Occipital lobe (tissue), 2 donors: ENCODE measurements around the gene PLD3. TPM values are rescaled to one million over a fixed set of nuclear protein-coding genes. Genes with fewer than 3 reads are reported as not detected.
"Not testable (repeated sequence)": the region's sequence is repeated elsewhere in the genome, so short reads cannot be mapped to it uniquely, and the experiment has no call there.

Source experiments
- DNase-seq: peaks from one replicate; lab custom pipeline; 2025; lab: John Stamatoyannopoulos, UW
- total RNA-seq: library from RNA; depleted of rRNA; stranded (reverse); fragments of >200 nt; gene quantifications from one replicate; pipeline ENCODE4 v1.2.3, GENCODE V29; 2014

The PLD3 gene
- total RNA-seq, 1 donor from 2014 or later = 108 TPM

DNA sequence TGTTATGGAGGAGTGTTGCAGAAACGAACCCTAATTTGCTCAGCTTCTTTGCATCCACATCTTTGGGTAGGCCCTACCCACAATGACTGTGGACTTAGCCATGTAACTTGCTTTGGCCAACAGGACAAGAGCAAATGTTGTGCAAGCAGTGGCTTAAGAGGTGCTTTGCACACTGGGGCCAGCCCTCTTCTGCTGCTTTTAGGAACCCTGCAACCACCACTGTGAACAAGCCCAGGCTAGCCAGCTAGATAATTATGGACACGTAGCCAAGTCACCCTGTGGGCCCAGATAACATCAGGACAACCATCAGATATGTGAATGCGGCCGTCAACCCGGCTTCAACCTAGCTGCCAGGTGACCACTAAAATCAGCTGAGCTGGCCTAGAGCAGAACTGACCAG, 17.4 kb upstream of the PLD3 start:
- DNase-seq = no peak

DNA sequence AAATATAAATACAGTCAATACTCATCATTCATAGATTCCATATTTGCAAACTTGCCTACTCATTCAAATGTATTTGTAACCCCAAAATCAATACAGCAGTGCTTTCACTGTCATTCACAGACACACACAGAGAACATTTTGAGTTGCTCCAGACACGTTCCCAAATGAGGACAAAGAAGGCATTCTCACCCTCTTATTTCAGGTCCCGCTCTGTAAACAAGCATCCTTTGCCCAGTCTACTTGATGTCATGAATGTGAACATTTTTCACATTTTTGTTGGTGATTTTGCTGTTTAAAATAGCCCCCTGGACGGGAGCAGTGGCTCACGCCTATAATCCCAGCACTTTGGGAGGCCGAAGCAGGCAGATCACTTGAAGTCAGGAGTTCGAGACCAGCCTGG, 15.8 kb upstream of the PLD3 start:
- no peak for DNase-seq

DNA sequence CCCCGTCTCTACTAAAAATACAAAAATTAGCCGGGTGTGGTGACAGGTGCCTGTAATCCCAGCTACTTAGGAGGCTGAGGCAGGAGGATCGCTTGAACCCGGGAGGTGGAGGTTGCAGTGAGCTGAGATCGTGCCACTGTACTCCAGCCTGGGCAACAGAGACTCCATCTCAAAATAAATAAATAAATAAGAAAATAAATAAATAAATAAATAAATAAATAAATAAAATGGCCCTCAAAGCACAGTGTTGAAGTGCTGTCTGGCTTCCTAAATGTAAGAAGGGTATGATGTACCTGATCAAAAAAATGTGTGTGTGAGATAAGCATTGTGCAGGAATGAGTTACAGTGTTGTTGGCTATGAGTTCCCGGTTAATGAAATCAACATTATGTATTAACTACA, 15.4 kb upstream of the PLD3 start:
- not testable (repeated sequence) for DNase-seq

DNA sequence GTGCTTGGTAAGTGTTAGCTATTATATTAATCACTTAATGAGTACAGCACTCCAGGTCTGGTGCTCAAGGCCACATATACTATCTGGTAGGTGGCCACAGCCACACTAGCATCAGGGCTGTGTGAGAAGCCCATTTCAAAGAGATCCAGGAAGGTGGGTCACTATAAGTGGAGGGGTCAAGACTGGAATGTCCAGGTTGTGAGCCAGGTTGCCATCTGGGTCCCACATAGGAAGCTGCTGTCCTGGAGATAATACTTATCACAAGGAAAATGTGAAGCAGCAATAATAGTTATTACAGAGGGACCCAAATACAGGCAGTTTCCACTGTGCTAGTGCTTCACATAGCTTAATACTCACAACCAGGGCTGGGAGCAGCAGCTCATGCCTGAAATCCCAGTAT, 13.4 kb upstream of the PLD3 start:
- no peak for DNase-seq

DNA sequence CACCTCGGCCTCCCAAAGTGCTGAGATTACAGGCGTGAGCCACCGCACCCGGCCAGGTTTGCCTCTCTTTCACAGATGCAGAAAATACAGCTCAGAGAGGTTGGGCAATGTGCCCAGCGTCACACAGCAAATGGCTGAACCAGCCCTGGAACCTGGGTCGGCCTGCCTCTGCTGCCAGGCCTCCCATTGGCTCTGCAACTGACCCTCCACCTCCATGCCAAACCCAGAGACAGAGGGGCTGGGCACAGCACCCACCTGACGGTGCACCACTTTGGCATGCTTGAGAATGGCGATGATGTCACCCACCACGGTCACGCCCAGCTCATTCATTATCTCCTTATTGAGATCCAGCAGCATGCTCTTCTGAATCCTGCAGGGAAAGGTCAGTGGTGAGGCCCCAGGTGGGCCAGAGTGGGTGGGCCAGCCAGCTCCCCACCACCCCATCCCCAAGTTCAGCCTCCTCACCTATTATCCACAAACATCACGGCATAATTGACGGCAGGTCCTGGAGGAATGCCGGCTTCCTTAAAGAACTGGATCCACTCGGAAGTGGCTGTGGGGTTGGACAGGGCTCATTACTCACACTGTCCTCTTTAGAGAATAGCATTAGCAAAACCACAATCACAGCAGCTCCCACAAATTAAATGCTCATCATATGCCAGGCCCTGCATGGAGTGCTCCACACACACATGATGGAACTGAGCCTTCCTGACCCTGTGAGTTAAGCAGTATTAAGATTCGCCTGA, 12.5 kb upstream of the PLD3 start:
- DNase-seq = no peak

DNA sequence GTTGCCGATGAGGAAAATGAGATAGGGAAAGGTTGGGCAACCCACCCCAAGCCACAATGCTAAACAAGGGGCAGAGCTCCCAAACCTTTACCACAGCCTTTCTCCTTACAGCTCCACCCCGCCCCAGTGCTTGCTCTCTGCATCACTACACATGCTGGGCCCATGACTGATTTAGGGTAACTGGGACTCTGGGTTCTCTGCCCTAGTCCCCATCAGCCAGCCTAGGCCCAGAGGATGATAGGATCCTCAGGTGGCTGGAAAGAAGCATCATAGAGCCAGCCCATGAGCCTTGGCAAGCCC, 11.9 kb upstream of the PLD3 start:
- no peak for DNase-seq

DNA sequence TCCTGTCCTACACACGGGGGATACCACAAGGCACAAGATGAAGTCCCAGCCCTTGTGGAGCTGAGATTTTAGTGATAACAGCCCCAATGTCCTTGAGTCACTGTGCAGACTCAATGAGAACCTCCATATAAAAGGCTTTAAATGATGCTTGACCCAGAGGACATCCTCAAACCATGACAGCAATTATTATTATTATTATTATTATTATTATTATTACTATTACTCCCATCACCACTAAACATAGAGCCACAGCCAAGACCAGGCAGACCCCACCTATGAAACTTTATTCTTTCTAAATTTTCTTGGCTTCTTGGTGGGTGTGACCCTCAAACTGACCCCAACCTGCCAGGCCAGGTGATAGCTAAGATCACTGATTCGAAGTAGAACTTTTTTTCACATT, 11.4 kb upstream of the PLD3 start:
- DNase-seq = no peak

DNA sequence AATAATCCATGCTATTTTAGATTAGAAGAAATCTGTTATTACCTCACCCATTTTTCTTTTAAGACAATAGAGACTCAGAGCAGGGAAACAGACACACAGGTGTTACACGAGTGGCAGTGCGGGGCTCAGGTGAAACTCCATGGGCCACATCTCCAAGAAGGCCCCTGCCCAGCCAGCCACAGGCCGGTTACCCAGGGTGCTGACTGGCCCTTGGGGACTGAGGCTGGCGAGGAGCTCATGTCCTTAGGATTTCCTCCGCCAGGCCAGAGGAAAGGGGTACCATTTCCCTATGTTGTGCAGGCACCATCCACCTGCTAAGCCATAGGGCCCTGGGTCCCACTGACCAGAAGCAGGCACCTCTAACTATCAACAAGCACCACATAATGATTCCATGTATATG, 10.9 kb upstream of the PLD3 start:
- no peak for DNase-seq

DNA sequence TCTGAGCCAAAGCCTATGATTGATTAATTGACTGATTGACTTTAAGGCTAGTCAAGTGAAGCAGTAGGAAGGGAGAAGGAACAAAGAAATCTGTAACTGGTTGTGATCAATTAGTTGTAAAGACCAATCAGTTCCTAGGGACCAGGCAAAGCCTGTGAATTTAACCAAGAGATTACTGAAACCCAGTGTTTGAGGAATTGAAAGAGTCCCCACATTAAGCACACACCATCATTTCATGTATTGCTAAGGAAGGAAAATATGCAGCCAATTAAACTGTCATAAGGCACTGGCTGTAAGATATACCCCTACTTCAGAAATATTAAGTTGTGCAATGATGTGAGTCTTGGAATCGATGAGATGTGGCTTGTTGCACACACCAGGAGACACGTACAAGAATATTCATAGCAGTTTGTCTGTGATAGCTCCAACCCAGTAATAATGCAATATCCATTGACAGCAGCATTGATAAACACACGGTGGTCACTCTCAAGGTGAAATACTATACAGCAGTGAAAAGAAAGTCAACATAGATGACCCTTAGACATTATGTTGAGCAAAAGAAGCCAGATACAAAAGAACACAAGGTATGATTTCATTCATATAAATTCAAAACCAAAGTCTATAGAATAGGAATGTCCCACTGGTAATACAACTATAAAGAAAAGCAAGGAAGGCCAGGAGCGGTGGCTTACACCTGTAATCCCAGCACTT, 9.3 kb upstream of the PLD3 start:
- no peak for DNase-seq

DNA sequence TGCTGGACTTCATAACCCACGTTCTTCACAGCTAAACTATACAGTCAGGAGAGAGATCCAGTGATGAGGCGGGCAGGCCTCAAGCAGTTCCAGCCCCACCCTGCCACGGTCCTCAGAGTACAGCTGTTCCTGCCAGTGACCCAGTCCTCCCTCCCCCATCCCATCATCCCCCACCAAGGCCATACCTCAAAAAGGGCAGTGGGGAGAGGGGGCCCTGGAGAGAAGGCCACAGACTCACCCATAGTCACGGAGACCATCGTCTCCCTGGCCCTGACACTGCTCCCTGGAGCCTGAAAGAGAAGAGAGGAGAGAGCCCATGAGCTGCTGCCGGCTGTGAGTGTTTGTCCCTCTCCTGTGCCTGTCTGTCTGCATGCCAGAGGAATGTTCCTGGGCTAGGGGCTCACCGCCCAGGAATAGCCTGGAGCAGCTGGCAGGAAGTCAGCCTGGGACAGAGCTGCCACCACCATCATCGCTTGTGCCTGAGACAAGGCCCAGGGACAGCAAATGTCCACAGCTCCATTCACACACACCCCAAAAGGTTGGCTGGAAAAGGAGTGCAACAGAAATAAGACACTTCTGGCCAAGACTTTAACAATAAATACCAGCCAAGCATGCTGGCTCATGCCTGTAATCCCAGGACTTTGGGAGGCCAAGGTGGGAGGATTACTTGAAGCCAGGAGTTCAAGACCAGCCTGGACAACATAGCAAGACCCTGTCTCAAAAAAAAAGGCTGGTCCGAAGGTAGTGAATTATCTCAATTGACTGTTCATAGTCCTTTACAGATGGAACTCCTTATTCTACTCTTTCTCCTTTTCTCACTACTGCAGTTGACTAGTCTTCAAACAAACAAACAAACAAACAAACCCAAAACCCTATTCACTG, 6.7 kb upstream of the PLD3 start:
- DNase-seq = peak; percentile 23

DNA sequence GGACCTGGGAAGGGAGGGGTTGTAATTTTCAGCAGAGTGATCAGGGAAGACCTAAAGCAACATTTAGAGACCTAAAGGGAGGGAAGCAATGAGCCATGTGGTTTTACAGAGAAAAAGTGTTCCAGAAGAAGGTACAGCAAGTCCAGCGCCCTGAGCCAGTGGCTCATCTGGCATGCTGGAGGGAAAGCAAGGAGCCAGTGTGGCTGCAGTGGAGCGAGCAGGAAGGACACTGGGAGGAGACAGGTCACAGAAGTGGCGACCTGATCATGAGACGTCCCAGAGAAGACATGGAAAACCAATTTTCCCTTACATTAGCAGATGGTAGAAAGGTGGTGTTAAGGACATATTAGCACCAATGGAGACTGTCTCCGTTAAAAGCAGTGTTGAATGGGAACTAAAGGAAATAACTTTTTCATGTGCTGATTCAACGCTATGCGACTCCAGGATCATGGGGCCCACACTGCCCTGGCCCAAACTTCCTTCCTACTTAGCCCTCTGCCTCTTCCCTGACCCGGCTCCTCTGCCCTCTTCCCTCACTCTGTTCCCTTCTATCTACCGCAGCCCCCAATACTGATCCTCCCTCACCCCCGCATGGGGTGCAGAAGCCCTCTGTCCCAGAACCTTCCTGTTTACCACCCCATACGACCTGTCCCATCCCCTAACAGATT, 5.7 kb upstream of the PLD3 start:
- DNase-seq = no peak

DNA sequence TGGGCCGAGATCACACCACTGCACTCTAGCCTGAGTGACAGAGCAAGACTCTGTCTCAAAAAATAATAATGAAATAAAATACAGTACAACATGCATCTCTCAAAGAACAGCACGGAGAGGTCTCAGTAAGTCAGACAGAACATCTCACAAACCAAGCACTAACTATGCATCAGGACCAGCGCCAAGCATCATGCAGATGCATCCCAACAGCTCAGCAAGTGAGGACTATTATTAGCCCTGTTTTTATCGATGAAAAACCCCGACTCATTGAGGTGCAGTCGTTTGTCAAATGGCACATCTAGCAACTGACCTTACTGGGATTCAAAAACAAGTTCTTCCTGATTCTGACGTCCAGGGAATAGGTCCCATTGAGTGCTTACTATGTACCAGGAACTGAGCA, 4.1 kb upstream of the PLD3 start:
- no peak for DNase-seq

DNA sequence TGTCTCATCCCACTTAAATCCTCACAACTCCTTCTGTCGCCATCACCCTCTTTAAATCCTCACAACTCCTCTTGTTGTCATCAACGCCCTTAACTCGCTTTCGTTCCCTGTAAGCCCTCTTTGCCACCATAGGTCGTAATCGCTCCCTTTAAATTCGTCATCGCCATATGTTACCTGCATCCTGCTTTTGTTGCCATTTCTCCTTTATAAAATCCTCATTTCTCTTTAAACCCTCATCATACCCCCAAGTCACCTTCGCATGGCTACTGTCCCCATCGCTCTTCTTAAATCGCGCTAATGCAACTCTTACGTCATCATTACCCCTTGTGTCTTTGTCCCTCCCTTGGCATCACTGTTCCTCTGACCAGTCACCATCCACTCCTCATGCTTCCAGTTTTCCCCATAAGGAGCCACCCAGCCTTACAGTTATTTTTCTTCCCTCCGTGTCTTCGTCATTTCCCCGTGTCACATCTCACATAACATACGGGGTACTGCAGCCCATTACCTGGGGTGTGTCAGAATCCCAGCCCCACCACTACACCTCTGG, 539 bp downstream of the PLD3 start:
- DNase-seq = peak; percentile 28

DNA sequence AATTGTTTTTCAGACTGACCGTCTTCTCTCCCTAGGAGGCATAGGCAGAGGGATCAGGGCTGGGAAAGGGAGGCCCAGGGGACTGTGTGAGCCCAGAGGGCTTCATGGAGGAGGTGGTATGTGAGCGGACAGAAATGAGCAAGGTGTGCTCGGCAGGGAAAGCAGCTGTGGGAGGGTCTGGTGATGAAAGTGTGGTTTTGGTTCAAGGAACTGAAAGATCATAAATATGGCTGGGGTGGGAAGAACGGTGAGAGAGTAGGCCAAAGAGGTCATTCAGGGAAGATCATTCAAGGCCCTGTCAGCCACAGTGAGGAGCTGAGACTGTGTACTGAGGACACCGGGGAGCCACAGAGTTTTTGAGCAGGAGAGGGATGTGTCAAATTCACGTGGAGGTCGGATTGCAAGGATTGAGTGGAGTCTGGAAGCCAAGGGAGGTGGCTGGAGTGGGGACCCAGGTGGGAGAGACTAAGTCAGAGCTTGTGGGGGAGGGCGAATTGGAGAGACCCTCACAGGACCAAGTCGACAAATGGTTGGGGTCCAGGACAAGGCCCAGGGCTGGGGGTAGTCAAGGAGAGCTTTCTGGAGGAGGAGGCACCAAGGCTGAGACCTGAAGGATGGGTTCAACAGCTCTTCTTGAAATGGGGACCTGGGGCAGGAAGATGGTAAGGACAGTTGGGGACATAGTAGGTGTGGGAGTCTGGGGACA, 7.6 kb downstream of the PLD3 start:
- no peak for DNase-seq

DNA sequence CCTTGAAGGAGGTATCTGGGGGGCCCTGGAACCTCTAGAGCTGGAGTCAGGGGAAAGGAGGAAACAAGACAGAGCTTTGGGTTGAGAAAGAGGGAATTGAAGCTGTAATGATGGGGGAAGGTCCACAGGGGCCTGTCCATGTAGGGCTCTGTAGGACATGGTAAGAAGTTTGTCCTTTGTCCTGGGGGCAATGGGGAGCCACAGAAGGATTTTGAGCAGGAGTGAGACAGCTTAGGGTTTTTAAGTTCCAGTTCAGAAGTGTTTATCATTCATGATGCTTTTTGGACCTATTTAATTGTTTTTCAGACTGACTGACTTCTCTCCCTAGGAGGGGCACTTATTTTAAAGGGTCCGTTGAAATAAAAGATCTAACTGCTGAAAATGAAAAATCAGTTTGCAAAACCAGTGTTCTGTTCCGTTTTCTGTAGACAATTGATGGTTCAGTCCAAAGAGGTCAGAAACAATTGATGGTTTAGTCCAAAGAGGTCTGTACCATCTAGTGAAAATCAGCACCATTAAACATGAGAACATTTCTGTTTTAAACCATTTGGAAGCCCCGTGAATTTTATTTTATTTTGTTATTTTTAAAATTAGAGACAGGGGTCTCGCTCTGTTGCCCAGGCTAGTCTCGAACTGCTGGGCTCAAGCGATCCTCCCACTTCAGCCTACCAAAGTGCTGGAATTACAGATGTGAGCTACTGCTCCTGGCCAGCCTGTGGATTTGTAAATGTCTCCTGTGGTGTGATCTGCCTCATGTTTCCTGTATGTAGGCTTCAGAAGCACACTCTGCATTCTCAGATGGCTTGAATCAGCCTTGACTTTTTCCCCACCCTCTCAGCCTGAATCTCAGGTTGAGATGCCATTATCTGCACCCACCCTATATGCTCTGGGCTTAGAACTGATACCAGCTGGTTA, 8.4 kb downstream of the PLD3 start:
- DNase-seq = no peak

DNA sequence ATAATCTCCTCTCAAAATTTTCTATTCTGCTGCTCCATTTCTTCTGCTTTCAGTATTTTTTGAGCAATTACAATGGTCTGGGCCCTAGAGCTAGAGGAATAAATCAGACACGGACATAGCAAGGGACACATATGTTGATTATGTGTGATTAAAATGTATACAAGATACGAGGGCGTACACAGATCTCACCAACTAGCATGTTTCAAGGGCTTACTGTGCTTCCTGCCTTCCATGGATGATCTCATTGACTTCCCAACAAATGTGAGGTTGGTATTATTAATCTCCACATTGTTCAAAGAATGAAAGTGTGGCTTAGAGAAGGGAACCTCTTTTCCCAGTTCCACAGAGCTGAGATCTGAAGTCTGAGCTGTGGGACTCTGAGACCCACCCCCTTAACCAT, 9.1 kb downstream of the PLD3 start:
- no peak for DNase-seq

DNA sequence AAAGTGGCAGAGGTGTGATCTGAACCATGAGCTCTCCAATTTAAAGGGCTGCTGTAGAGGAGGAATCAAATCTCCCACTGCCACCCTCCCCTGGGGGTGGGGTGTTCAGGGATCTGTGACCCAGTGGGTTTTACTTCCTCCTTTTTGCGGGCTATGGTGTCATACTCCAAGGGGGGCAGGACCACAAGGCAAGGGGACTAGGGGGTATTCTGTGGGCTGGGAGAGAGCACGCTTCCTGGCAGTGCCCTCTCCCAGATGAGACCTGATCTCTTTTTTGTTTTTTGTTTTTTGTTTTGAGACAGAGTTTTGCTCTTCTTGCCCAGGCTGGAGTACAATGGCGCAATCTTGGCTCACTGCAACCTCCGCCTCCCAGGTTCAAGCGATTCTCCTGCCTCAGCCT, 10.3 kb downstream of the PLD3 start:
- no peak for DNase-seq

DNA sequence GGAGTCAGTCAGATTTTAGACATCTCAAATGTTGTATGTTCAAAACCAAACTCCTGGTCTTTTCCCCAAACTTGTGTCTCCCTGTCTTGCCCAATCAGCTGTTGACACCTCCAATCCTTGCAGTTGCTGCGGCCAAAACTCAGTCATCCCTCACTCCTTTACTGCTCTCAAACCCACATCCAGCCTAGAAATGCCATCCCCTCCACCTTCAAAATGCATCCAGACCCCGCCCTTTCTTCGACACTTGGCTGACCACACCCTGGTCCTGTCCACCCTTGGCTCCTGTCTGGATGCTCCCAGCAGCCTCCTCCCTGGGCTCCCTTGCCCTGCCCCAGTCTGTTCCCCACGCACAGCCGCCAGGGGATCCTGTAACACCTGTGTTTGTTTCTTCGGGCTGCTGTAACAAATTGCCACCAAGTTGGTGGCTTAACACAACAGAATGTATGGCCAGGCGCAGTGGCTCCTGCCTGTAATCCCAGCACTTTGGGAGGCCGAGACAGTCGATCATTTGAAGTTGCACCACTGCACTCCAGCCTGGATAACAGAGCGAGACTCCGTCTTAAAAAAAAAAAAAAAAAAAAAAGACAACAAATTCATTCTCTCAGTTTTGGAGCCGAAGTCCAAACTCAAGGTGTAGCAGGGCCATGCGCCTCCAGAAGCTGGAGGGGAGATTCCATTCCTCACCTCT, 11.7 kb downstream of the PLD3 start:
- no peak for DNase-seq

DNA sequence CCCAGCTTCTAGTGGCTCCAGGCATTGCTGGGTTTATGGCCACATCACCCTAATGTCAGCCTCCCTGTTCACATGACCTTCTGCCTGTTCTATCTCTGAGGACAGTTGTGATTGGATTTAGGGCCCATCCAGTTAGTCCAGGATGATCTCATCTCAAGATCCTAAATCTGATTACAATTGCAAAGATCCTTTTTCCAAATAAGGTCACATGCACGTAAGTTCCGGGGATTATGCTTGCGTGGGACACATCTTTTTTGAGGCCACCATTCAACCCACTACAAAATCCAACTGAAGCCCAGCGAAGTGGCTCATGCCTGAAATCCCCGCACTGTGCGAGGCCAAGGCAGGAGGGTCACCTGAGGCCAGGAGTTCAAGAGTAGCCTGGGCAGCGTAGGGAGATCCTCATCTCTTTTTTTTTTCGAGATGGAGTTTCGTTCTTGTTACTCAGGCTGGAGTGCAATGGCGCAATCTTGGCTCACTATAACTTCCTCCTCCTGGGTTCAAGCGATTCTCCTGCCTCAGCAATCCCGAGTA, 12.3 kb downstream of the PLD3 start:
- no peak for DNase-seq
